Natural killer cell (primary cell): ENCODE data around the gene KHDRBS1. TPM values are rescaled to one million over a fixed set of nuclear protein-coding genes. Genes with fewer than 3 reads are reported as not detected.

ENCODE experiments used
- ATAC-seq, 3 donors: fragments of 150-1000 bp in 2 of 3; fragments of 200-7000 bp in 1 of 3; cut with Tn5 transposase; 1 replicate in 1 of 3; 2 replicates in 2 of 3; pipeline ENCODE4 v1.10.0; 2021; ENCODE audit warnings: mild to moderate bottlenecking in 2 of 3, moderate library complexity in 2 of 3
- DNase-seq, 2 donors: peaks; one replicate each; pipeline versions ENCODE4 v3.0.0 to v3.0.0-alpha.2; 2013 to 2021; ENCODE audit warnings: mixed read lengths in 1 of 2
- H3K27ac ChIP-seq: one replicate; pipeline ENCODE4 v1.5.1; 2013; ENCODE audit warnings: mild to moderate bottlenecking, low read length
- H3K27me3 ChIP-seq: one replicate; pipeline ENCODE4 v1.6.1; 2013; ENCODE audit warnings: low read length; ENCODE audit not compliant: control insufficient read depth, insufficient read depth
- H3K36me3 ChIP-seq: one replicate; pipeline ENCODE4 v1.6.1; 2013; ENCODE audit warnings: low read length; ENCODE audit not compliant: control insufficient read depth, insufficient read depth
- H3K4me1 ChIP-seq: one replicate; pipeline ENCODE4 v1.6.1; 2013; ENCODE audit warnings: low read length; ENCODE audit not compliant: control insufficient read depth, insufficient read depth
- H3K4me3 ChIP-seq: one replicate; pipeline ENCODE4 v1.5.1; 2013; ENCODE audit warnings: low read length
- H3K9me3 ChIP-seq: one replicate; pipeline ENCODE4 v1.6.1; 2013; ENCODE audit warnings: low read length; ENCODE audit not compliant: control insufficient read depth, insufficient read depth
- H3K27ac Mint-ChIP-seq, 2 donors: one replicate each; pipeline ENCODE4 v1.8.0; 2022; ENCODE audit warnings: mild to moderate bottlenecking in 2 of 2, mixed read lengths in 2 of 2, moderate library complexity in 1 of 2
- H3K27me3 Mint-ChIP-seq, 2 donors: one replicate each; pipeline ENCODE4 v1.8.0; 2022; ENCODE audit warnings: low read depth in 2 of 2, mixed read lengths in 2 of 2
- H3K36me3 Mint-ChIP-seq: one replicate; pipeline ENCODE4 v1.8.0; 2022; ENCODE audit warnings: mixed read lengths
- H3K4me1 Mint-ChIP-seq, 2 donors: one replicate each; pipeline ENCODE4 v1.8.0; 2022; ENCODE audit warnings: mixed read lengths in 2 of 2
- H3K4me3 Mint-ChIP-seq: one replicate; pipeline ENCODE4 v1.8.0; 2022; ENCODE audit warnings: mild to moderate bottlenecking, moderate library complexity, mixed read lengths
- H3K9me3 Mint-ChIP-seq, 2 donors: one replicate each; pipeline ENCODE4 v1.8.0; 2022; ENCODE audit warnings: mixed read lengths in 2 of 2
- WGBS: methylation state at CpG from one replicate; pipeline ENCODE4 v1.1.7; 2013; ENCODE audit warnings: missing lambda C conversion rate; ENCODE audit not compliant: insufficient coverage; 5-methylcytosine and 5-hydroxymethylcytosine counted together
- intact Hi-C: fragments of 100-400 bp; cut with micrococcal nuclease; formaldehyde crosslinking; loops from one replicate; pipeline ENCODE4 v1.14.2; 2022
- total RNA-seq, 4 donors: library from RNA; stranded (reverse); fragments of 120-200 nt in 1 of 4; gene quantifications; one replicate each; pipeline versions ENCODE4 v1.2.3 to v1.2.4, GENCODE V29; 2013 to 2022
- TF ChIP-seq, protein P1 (sequence below): fragments of 200-600 bp; IDR thresholded peaks from one replicate; pipeline ENCODE4 v1.8.0; 2022; ENCODE audit warnings: antibody characterized with exemption

KHDRBS1 gene
- total RNA-seq, 3 donors from 2014 or later (not counting 1 experiment from before 2014, with no cell fraction given), result 107 to 112 (median 109) TPM

DNA sequence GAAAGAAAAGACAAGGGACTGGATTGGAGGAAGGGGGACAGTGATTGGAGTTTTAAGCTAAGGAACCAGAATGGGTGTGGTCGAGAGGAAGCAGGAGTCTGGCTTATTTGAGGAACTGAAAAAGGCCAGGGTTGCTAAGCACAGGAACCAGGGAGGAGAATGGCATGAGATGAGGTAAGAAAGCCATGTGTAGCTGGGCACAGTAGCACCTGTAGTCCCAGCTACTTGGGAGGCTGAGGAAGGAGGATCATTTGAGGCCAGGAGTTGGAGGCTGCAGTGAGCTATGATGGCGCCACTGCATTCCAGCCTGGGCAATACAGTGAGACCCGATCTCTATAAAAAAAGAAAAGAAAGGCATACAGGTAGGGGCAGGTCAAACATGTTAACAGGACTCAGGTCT lies 8.1 kb upstream of the KHDRBS1 start:
- 82% methylated on average over 3 of the region's 3 CpGs for WGBS
- intact Hi-C loops, result no loop called here
- Histone ChIP-seq H3K27ac (no peak overlapping the region), H3K9me3 (no peaks in the 10 kb centered on the region), H3K36me3 (no peaks in the 10 kb centered on the region), H3K4me3 (no peak overlapping the region), H3K4me1 (no peaks in the 10 kb centered on the region), H3K27me3 (no peaks in the 10 kb centered on the region)
- Mint-ChIP-seq H3K27me3 (no peaks in the 10 kb centered on the region), H3K36me3 (no peaks in the 10 kb centered on the region), H3K4me3 (no peak overlapping the region), H3K4me1 (peaks cover 10 to 15% of the 10 kb centered on the region in 2 donors), H3K9me3 (no peaks in the 10 kb centered on the region), H3K27ac (no peak overlapping the region)
- no peak for DNase-seq
- no peak for ATAC-seq
- TF ChIP-seq, protein P1, sequence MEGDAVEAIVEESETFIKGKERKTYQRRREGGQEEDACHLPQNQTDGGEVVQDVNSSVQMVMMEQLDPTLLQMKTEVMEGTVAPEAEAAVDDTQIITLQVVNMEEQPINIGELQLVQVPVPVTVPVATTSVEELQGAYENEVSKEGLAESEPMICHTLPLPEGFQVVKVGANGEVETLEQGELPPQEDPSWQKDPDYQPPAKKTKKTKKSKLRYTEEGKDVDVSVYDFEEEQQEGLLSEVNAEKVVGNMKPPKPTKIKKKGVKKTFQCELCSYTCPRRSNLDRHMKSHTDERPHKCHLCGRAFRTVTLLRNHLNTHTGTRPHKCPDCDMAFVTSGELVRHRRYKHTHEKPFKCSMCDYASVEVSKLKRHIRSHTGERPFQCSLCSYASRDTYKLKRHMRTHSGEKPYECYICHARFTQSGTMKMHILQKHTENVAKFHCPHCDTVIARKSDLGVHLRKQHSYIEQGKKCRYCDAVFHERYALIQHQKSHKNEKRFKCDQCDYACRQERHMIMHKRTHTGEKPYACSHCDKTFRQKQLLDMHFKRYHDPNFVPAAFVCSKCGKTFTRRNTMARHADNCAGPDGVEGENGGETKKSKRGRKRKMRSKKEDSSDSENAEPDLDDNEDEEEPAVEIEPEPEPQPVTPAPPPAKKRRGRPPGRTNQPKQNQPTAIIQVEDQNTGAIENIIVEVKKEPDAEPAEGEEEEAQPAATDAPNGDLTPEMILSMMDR, result no peak

DNA sequence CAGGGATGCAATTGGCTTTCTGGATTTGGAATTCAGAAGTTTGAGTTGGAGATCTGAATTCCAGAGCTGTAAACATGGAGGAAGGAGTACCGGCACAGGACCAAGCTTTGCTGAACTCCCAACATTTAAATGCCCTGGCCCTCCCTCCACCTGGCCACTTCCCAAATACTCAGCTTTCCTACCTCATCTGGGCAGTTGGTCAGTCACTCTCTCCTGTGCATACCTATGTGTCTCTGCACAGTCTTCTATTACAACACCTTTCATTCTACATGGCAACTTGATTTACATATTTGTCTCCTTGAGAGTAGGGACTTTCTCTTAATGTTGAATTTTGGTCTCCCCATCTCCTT lies 6.1 kb upstream of the KHDRBS1 start:
- DNase-seq (no peak), ATAC-seq (no peak)
- Histone ChIP-seq H3K4me3 (no peak overlapping the region), H3K27ac (no peak overlapping the region), H3K4me1 (no peaks in the 10 kb centered on the region), H3K9me3 (no peaks in the 10 kb centered on the region), H3K36me3 (no peaks in the 10 kb centered on the region), H3K27me3 (no peaks in the 10 kb centered on the region)
- Mint-ChIP-seq H3K27ac (no peak overlapping the region), H3K4me3 (no peak overlapping the region), H3K36me3 (no peaks in the 10 kb centered on the region), H3K27me3 (no peaks in the 10 kb centered on the region), H3K9me3 (no peaks in the 10 kb centered on the region), H3K4me1 (peaks cover 11 to 17% of the 10 kb centered on the region in 2 donors)
- 94% methylated on average over 1 of the region's 1 CpG for WGBS
- TF ChIP-seq, protein P1, result no peak
- intact Hi-C loops, result no loop called here

DNA sequence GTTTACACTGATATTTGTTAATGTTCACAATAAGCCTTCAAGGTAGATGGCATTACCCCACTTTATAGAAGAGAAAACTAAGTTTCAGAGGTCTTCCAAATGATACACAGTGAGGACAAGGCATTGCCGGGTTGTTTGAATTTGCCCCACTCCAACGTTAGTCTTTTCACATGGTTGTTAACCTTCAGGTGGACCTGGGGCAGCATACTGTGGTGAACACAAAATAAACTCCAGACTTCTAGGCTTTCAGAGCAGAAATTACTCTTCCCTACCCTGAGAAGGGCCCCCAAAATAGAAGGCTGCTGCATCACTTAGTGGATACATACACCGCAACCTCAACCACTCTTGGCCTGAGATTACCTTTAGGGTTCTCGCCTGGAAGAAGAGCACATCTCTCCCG lies 3.4 kb upstream of the KHDRBS1 start:
- no peaks in the 10 kb centered on the region for H3K27me3 Mint-ChIP-seq
- H3K36me3 ChIP-seq, result no peaks in the 10 kb centered on the region
- ATAC-seq, result no peak
- intact Hi-C loops, result no loop called here
- H3K4me1 ChIP-seq, result peaks cover 10% of the 10 kb centered on the region
- no peak overlapping the region for H3K27ac Mint-ChIP-seq
- no peak overlapping the region for H3K27ac ChIP-seq
- TF ChIP-seq, protein P1, result no peak
- no peak overlapping the region for H3K4me3 ChIP-seq
- no peaks in the 10 kb centered on the region for H3K27me3 ChIP-seq
- no peak for DNase-seq
- no peaks in the 10 kb centered on the region for H3K36me3 Mint-ChIP-seq
- no peak overlapping the region for H3K4me3 Mint-ChIP-seq
- no peaks in the 10 kb centered on the region for H3K9me3 Mint-ChIP-seq
- no peaks in the 10 kb centered on the region for H3K9me3 ChIP-seq
- 94% methylated on average over 5 of the region's 5 CpGs for WGBS
- H3K4me1 Mint-ChIP-seq, result peaks cover 18 to 27% of the 10 kb centered on the region in 2 donors

DNA sequence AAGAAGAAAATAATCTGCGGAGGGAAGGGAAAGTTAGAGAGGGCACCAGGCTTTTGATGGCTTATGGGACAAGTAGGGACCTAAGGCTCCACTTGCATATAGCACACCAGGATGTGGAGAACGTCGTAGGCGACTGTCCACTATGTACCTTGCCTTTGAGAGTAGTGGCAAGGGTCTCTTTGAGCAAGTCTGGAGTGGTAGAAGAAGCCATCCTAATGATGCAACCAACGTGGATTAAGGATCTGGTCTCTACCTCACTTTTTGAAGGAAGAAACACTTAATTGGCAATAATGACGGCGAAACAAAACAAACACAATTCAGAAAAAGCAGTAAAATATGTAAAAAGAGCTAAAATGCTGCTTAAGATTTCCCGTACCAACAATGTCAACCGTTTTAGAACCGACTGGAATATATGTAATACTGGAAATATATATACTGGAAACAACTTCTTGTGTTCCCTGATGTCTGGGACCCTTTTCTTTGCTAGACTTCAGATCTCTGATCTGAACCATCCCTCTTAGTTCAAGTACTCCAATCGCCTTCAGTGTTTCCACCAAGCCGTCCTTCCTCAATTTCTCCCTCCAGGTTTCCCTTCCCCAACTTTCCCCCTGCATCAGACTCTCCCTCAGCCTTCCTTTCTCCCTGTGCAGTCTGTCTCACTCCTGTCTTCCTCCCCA lies 821 bp upstream of the KHDRBS1 start:
- no peaks in the 10 kb centered on the region for H3K36me3 Mint-ChIP-seq

More for the DNA sequence above, 821 bp upstream of the KHDRBS1 start:
- TF ChIP-seq, protein P1, result no peak
- Histone ChIP-seq H3K27me3 (no peaks in the 10 kb centered on the region), H3K27ac (peak overlapping the region; percentile 94), H3K36me3 (no peaks in the 10 kb centered on the region), H3K9me3 (no peaks in the 10 kb centered on the region), H3K4me3 (peak overlapping the region; percentile 91), H3K4me1 (peaks cover 25% of the 10 kb centered on the region)
- peak overlapping the region; percentile 91 to 95 for H3K27ac Mint-ChIP-seq
- peak overlapping the region; percentile 94 for H3K4me3 Mint-ChIP-seq
- H3K4me1 Mint-ChIP-seq, result peaks cover 34 to 42% of the 10 kb centered on the region in 2 donors
- no peaks in the 10 kb centered on the region for H3K9me3 Mint-ChIP-seq
- H3K27me3 Mint-ChIP-seq, result no peaks in the 10 kb centered on the region
- WGBS, result 60% methylated on average over 7 of the region's 12 CpGs
- ATAC-seq, result no peak
- intact Hi-C loops, result loop anchor here (2.0 kb wide), 1 partner anchor 60 kb away; the partner anchor contains the start of gene TMEM39B
- peak in 1 of 2 donors; percentile 24 for DNase-seq
